Gastroesophageal sphincter (tissue), 3 donors: ENCODE results near the gene CYP2D6.
"Not testable (repeated sequence)": the region's sequence is repeated elsewhere in the genome, so short reads cannot be mapped to it uniquely, and the experiment has no call there.

Source experiments
- POLR2A ChIP-seq, 2 donors: fragments of 450-650 bp; IDR thresholded peaks; one replicate each; pipeline ENCODE4 v1.6.1; 2017; ENCODE audit warnings: antibody characterized with exemption in 2 of 2, mild to moderate bottlenecking in 2 of 2, moderate library complexity in 1 of 2
- TF ChIP-seq, protein P1 (sequence below), 4 experiments: fragments of 200-600 bp in 2 of 4; fragments of 450-650 bp in 2 of 4; sonication (generic) in 1 of 4; IDR thresholded peaks; one replicate each; pipeline ENCODE4 v1.5.1; 2017 to 2019; ENCODE audit warnings: antibody characterized with exemption in 4 of 4, mild to moderate bottlenecking in 2 of 4, moderate library complexity in 2 of 4

DNA sequence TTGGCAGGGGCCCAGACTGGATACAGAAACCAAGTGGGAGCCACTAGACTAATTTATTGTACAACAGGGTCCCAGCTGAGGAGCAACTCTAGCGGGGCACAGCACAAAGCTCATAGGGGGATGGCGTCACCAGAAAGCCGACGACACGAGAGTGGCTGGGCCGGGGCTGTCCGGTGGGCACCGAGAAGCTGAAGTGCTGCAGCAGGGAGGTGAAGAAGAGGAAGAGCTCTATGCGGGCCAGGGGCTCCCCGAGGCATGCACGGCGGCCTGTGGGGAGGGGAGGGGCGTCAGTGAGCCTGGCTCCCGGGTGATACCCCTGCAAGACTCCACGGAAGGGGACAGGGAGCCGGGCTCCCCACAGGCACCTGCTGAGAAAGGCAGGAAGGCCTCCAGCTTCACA lies 19.2 kb upstream of the CYP2D6 start:
- TF ChIP-seq, protein P1, sequence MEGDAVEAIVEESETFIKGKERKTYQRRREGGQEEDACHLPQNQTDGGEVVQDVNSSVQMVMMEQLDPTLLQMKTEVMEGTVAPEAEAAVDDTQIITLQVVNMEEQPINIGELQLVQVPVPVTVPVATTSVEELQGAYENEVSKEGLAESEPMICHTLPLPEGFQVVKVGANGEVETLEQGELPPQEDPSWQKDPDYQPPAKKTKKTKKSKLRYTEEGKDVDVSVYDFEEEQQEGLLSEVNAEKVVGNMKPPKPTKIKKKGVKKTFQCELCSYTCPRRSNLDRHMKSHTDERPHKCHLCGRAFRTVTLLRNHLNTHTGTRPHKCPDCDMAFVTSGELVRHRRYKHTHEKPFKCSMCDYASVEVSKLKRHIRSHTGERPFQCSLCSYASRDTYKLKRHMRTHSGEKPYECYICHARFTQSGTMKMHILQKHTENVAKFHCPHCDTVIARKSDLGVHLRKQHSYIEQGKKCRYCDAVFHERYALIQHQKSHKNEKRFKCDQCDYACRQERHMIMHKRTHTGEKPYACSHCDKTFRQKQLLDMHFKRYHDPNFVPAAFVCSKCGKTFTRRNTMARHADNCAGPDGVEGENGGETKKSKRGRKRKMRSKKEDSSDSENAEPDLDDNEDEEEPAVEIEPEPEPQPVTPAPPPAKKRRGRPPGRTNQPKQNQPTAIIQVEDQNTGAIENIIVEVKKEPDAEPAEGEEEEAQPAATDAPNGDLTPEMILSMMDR (IDR thresholded peaks at IDR 0.05): not testable (repeated sequence)
- not testable (repeated sequence) for TF ChIP-seq POLR2A (IDR thresholded peaks at IDR 0.05)
